GM18909 (cell line): ENCODE measurements around the gene KY.
"Not testable (repeated sequence)": the region's sequence is repeated elsewhere in the genome, so short reads cannot be mapped to it uniquely, and the experiment has no call there.

Experiments
- ATAC-seq: cut with Tn5 transposase; IDR thresholded peaks from one replicate; pipeline ENCODE4 v1.9.1; 2021; ENCODE audit warnings: mild to moderate bottlenecking; ENCODE audit not compliant: unreplicated experiment, poor library complexity

KY gene

GRCh38 chr3:134607054-134608022 is 43.5 kb downstream of the KY start:
- no peak for ATAC-seq

DNA sequence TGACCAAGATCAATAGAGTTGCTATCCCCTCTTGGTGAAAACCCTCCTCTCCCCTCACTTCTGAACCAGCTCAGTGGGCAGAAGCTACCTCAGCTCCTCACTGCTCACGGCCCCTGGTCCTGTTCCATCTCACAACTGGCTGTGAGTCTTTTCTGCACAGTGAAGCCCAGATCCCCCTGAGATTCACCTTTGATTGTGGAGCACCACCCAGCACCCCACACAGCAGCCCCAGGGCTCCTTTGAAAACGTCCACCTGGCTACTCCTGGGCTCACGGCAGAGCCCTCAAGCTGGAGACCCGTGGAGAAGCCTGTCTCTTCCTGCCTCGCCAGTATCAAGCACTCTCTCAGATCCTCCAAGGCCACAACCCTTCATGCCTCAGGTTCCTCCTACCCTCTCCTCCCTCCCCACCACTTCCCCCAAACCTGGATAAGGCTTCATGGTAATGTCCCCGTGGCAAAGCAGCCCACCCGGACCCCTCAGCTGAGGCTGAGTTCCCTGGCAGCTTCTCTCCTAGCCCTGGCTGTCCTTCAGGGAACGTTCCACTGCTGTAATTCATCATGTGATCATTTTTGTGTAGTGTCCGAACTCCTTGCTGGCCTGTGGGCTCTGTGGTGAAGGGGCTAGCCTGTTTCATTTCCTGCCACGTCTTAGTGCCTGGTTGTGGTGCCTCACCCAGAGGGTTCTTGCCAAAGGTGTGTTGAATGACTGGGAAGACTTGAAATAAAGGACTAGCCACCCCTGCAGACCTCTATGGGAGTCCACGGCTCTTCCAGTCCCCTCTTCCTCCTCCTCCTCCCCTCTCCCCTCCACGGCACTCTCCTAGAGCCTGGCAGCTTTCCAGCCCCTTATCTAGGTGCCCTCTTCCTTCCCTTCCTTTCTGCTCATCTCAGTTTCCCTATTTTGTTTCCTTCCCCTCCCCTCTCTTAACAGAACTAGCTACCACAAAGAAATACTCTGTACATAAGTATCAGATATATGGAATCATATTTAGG is 44.5 kb downstream of the KY start:
- ATAC-seq, result no peak

DNA sequence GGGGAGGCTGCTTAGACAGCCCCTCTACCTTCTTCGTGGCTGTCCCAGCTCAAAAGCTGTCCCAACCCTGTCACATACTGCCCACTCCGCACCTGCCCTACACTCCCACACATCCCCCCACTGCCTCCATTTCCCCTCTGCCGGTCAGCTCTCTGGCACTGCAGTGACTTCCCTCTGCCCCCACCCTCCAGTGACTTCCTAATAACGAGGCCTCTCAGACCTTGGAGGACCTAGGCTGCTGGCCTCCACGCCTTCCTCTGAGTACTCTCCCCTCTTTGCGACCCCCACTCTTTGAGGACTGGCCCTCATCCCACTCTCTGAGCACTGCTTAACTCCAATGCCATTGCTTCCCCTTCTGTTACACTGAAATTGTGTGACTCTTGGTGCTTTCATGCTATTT is 45.3 kb downstream of the KY start:
- ATAC-seq, result no peak

DNA sequence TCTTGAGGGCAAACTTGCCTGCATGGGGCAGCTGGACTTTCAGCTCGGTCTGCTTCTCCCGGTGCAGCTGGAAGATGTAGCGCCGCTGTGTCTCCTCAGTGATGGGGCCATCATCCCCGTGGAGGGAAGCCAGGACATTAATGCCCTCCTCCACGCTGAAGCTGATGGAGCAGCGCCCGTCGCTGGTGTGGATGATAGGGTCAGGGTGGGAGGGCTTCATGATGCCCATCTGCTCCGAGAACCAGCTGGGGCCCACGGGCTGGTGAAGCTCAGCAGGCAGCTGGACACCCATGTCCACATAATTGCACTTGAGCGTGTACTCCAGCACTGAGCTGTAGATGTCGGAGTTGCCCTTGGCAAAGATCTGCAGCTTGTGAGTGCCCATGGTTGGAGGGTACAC is 46.9 kb downstream of the KY start:
- ATAC-seq, result no peak

DNA sequence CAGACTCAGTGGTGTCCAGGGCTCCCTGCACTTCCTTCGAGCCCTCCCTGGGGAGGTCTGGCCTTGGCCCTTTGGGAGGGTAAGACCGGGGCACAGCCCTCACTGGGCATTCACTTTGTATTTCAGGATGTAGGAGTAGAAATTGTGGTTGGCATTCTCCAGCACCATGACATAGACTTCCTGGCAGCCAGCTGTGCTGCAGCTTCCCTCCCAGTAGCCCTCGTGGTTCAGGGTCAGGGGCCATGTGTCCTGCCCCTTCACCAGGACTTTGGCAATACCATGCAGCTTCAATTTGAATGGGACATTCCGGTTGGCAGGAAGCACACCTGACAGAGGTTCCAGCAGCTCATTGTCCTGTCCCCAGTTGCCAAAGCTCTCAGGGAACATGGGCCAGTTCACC is 47.3 kb downstream of the KY start:
- ATAC-seq, result no peak

DNA sequence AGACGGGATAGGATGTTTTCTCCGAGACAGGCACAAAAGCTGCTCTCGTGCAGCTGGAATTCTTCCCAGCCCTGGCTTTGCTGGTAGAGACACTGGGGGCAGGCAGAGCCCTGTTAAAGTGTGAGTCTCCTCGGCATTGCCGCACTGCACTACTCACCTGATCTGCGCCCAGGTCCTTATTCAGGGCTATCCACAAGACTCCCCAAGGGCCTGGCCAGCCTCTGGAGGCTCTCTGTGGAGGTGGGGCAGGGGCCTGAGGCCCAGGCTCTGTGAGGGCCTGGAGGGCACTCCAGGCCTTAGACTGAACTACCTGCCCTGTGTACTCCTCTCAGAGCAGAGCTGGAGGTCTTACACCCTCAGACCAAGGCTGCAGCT is 48.4 kb downstream of the KY start:
- no peak for ATAC-seq

DNA sequence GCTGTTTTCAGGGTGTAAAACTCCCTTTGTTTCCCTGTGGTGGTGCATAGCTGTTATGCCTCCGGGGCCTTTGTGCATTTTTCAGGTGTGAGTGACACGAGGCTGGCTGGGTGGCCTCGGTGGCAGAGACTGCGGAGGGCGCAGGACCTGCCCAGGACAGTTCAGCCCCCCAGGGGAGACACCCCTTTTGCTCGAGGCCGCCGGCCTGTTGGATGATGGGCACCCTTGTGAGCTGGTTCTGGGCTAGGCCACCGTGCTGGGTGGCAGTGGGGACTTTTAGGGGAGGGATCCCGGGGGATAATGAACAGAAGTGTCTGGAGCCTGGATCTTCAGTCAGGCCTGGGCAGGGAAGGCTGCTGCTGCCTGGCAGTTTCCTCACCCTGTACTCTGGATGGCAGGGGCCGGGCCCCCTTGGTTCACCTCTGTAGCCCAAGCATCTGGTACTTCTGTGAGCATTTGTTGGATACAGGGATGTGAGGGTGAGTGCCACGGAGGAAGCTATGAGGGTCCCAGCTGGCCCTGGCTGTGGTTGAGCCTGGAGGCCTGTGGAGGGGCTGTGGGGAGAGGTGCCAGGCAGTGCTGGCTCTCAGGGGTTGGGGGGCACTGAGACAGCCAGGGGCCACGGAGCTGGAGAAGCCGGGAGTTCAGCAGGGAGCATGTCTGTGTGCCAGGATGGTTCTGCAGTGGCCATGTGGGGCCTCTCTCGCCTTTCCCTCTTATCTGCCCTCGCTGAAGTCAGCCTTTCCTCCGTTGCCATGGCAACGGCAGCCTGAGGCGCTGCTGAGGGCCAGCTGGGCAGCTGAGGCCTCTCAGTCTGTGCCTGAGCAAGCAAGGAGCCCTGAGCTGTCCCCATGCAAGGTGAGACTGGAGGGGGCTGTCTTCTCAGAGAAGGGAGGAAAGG is 49.0 kb downstream of the KY start:
- no peak for ATAC-seq

DNA sequence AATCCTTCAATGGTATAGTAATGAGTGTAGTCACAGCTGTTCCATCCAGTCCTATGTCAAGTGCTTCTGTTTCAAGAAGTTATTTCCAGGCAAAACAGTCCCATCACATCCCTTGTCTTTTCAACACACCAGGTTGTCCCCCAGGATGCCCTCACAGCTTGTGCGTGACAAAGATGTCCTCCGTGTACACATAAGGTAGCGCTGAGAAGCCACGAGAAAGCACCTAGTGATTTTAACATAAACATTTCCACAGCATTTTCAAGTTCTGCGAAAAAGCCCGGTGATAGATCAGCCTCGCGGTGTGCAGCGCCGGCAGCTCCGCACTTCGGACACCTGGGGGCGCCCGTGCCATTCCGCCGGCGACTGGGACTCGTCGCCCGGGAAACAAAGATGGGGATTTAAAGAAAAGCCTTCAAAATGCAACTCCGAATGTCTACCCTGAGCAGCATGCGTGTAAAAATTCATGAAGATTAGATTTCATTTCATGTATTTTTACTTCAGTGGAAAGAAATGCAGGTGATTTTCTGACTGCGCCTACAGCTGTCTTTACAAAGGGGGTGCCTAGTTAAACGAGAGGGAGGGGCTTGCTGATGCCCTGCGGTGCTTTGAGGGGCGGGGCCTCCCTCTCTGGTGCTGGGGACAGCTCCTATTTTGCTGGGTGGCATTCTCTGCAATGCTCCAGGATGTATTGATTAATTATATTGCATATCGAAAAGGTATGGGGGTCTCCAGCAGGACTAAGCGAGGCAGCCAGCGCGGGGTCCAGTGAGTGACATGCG is 49.9 kb downstream of the KY start:
- ATAC-seq, result peak; percentile 83

- ATAC-seq, result no peak
Measured at GRCh38 chr3:134600206-134600605, 50.6 kb downstream of the KY start.

DNA sequence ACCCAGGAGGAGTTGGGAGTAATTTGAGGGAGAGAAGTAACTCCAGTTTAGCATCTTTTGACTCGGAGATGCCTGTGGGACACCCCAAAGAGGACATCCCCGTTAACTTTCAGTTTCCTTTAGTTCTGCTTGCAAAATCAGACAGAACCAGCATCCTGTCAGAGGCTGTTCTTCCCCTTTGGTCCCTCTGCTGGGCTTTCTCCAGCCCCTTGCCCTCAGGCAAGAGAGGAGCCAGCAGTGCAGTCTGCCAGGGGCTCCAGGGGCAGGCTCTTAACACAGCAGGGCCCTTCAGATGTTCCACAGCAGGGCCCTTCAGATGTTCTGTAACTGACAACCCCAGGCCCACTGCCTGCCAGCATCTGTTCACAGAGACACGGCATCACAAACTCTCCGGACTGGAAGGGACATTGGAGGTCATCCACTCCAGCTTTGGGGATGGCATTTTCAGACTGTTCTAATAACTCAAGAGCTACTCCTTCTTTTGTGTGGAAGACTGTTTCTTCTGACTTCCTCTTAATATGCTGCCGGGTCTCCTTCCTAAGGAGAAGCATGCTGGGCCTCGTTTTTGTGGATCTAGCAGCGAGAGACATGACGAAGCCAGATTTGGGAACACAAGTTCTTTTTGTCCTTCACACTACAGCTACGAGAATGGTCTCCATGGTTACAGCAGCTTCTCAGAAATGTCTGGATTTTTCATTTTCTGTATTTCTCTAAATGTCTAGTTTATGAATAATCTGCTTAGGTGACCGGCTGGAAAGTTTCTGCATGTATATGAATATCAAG is 51.9 kb downstream of the KY start:
- no peak for ATAC-seq

GRCh38 chr3:134597390-134597970 is 53.3 kb downstream of the KY start:
- no peak for ATAC-seq

- ATAC-seq, result not testable (repeated sequence)
Measured at GRCh38 chr3:134594986-134595385, 55.8 kb downstream of the KY start.

DNA sequence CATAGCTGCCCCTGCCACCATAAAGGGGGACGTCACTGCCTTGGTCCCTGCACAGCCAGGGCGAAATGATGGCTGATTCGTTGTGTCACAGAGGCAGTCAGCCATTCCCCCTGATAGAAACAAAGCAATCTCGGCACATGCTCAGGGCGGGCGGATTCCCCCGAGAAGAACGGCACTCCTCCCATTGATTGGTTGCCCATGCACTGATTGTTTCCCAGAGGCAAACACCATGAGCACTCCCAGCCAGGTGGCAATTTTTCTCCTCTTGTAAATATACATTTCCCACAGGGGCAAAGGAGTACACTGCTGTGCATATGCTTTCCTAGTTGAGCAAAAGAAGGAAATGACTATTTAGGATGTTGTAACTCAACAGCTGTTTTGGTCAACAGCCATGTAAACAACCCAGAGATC is 56.5 kb downstream of the KY start:
- no peak for ATAC-seq

DNA sequence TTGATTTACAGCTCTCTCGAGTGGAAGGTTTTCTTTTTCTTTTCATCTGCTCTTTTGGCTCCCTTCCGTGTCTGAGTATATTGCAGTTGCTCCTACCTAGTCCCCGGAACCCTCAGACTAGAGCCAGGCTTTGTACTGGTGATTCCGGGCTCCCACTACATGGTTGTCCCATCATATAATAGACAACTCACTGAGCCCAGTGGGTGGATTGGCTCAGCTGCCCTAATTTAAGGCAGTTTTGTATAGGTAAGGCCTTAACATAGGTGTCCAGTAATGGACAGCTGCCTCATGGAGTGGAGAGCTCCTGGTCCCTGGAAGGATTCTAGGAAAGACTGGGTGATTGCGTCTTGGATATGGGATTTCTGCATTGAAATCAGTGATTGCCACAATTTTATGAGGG is 58.0 kb downstream of the KY start:
- ATAC-seq, result no peak

- ATAC-seq, result no peak
Measured at GRCh38 chr3:134590766-134591165, 60.1 kb downstream of the KY start.

DNA sequence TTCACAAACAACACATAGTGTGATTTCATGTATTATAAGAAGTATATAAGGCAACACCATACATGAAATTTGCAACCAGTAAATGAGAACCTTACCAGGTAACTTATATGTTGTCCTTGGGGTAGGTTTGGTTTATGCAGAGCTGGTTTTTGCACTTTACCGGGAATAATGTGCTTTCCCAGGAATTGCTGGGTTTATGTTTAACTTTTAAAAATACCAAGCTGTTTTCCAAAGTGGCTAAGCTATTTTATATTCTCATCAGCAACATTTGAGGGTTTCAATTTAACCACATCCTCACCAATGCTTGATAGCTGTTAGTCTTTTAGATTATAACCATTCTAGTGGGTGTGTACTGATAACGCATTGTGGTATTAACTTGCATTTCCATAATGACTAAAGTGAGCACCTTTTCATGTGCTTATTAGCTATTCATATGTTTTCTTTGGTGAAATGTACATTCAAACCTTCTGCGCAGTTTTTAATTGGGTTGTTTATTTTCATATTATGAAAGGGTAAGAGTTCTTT is 71.6 kb downstream of the KY start:
- ATAC-seq, result no peak

GRCh38 chr3:134576831-134577230 is 74.0 kb downstream of the KY start:
- no peak for ATAC-seq

DNA sequence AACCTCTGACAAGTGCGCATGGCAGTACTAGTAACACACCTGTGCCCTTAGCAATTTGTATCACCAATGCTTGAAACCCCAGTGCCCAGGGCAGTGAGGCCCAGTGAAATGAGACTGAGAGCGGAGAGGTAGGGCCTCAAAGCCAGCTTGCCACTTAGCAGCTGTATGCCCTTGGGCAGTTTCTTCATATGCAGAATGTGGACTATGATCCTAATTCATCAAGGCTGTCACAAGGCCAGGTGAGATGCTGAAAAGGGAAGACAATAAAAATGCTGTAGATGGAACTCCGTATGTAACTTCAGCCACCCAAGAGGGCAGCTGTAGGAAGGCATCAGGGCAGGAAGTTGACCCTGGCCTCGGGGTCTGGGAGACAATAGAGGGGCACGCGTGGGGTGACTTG is 74.4 kb downstream of the KY start:
- no peak for ATAC-seq
